Esophagus squamous epithelium (tissue), 4 donors: Measurements from ENCODE around the gene CPLANE2.

Experiments
- POLR2A ChIP-seq, 4 donors: fragments of 450-650 bp; IDR thresholded peaks; one replicate each; pipeline ENCODE4 v1.6.1; 2017; ENCODE audit warnings: antibody characterized with exemption in 4 of 4, mild to moderate bottlenecking in 4 of 4, moderate library complexity in 3 of 4
- TF ChIP-seq, protein P1 (sequence below), 6 experiments: fragments of 450-650 bp in 4 of 6; fragments of 200-600 bp in 2 of 6; sonication (generic) in 2 of 6; IDR thresholded peaks; one replicate each; pipeline ENCODE4 v1.5.1; 2016 to 2019; ENCODE audit warnings: antibody characterized with exemption in 6 of 6, mild to moderate bottlenecking in 4 of 6, moderate library complexity in 4 of 6

DNA sequence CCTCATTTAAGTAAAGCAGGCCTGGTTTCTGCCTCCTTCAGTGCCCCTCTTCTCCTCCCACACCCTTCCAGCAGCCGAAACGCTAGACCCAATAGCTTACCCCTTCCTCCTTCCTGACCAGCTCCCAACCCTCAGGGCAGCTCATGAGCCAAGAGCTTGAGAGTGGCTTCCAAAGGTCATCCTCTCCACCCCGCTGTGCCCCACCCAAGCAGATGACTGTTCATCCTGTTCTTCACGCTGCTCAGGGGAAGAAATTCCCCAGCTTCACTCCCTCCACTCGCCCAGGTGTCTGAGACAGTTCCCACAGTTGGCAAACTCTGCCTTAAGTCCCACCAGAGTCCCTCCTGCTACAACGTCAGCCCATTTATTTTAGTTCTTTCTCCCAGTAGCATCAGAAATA lies 48.0 kb downstream of the CPLANE2 start:
- TF ChIP-seq, protein P1, sequence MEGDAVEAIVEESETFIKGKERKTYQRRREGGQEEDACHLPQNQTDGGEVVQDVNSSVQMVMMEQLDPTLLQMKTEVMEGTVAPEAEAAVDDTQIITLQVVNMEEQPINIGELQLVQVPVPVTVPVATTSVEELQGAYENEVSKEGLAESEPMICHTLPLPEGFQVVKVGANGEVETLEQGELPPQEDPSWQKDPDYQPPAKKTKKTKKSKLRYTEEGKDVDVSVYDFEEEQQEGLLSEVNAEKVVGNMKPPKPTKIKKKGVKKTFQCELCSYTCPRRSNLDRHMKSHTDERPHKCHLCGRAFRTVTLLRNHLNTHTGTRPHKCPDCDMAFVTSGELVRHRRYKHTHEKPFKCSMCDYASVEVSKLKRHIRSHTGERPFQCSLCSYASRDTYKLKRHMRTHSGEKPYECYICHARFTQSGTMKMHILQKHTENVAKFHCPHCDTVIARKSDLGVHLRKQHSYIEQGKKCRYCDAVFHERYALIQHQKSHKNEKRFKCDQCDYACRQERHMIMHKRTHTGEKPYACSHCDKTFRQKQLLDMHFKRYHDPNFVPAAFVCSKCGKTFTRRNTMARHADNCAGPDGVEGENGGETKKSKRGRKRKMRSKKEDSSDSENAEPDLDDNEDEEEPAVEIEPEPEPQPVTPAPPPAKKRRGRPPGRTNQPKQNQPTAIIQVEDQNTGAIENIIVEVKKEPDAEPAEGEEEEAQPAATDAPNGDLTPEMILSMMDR (IDR thresholded peaks at IDR 0.05), result no peak
- peak in 1 of 4 donors; percentile 8 for TF ChIP-seq POLR2A (IDR thresholded peaks at IDR 0.05)
